ENCODE measurements around the gene HEATR5A.
A peak's percentile ranks its signal among the peaks of the same experiment; 100 is the strongest.

DNA sequence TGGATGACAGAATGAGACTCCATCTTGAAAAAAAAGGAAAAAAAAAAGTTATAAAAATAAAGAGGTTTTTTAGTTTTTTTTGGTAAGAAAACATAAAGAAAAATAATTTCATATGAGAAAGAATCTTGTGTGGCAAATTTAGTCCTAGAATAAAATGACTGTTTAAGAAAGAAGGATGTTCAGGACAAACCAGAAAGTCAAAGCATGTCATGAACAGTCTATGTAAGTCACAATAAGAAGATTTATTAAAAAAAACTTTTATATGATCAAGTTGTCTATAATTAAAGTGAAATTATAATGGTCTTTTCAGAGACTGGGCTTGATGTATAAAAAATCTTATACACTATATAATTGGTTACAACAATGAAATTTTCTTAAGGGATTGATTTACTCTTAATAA, 144.6 kb downstream of the HEATR5A start:
- no peak for TF ChIP-seq POLR2A (IDR thresholded peaks at IDR 0.05; ENCODE audit: low read length)
- no peak for TF ChIP-seq RAD21 (conservative IDR thresholded peaks at IDR 0.05 in 1 of 2, IDR thresholded peaks at IDR 0.05 in 1 of 2)
- TF ChIP-seq FOSL2 (IDR thresholded peaks at IDR 0.05), result no peak
- no peak for TF ChIP-seq FOSL2 (CRISPR knock-in tag; IDR thresholded peaks at IDR 0.05)
- TF ChIP-seq, protein P1, sequence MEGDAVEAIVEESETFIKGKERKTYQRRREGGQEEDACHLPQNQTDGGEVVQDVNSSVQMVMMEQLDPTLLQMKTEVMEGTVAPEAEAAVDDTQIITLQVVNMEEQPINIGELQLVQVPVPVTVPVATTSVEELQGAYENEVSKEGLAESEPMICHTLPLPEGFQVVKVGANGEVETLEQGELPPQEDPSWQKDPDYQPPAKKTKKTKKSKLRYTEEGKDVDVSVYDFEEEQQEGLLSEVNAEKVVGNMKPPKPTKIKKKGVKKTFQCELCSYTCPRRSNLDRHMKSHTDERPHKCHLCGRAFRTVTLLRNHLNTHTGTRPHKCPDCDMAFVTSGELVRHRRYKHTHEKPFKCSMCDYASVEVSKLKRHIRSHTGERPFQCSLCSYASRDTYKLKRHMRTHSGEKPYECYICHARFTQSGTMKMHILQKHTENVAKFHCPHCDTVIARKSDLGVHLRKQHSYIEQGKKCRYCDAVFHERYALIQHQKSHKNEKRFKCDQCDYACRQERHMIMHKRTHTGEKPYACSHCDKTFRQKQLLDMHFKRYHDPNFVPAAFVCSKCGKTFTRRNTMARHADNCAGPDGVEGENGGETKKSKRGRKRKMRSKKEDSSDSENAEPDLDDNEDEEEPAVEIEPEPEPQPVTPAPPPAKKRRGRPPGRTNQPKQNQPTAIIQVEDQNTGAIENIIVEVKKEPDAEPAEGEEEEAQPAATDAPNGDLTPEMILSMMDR (IDR thresholded peaks at IDR 0.05), result no peak
- TF ChIP-seq MYC (IDR thresholded peaks at IDR 0.05; ENCODE audit: borderline replicate concordance, low read length), result no peak
- TF ChIP-seq JUN (IDR thresholded peaks at IDR 0.05), result no peak
- no peak for TF ChIP-seq CHD4 (IDR thresholded peaks at IDR 0.05; ENCODE audit: borderline replicate concordance)
- no peak for TF ChIP-seq ZC3H11A (IDR thresholded peaks at IDR 0.05)
- no peak for TF ChIP-seq EP300 (IDR thresholded peaks at IDR 0.05)
- TF ChIP-seq, protein P2, sequence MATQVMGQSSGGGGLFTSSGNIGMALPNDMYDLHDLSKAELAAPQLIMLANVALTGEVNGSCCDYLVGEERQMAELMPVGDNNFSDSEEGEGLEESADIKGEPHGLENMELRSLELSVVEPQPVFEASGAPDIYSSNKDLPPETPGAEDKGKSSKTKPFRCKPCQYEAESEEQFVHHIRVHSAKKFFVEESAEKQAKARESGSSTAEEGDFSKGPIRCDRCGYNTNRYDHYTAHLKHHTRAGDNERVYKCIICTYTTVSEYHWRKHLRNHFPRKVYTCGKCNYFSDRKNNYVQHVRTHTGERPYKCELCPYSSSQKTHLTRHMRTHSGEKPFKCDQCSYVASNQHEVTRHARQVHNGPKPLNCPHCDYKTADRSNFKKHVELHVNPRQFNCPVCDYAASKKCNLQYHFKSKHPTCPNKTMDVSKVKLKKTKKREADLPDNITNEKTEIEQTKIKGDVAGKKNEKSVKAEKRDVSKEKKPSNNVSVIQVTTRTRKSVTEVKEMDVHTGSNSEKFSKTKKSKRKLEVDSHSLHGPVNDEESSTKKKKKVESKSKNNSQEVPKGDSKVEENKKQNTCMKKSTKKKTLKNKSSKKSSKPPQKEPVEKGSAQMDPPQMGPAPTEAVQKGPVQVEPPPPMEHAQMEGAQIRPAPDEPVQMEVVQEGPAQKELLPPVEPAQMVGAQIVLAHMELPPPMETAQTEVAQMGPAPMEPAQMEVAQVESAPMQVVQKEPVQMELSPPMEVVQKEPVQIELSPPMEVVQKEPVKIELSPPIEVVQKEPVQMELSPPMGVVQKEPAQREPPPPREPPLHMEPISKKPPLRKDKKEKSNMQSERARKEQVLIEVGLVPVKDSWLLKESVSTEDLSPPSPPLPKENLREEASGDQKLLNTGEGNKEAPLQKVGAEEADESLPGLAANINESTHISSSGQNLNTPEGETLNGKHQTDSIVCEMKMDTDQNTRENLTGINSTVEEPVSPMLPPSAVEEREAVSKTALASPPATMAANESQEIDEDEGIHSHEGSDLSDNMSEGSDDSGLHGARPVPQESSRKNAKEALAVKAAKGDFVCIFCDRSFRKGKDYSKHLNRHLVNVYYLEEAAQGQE (IDR thresholded peaks at IDR 0.05), result no peak
- TF ChIP-seq, protein P3, sequence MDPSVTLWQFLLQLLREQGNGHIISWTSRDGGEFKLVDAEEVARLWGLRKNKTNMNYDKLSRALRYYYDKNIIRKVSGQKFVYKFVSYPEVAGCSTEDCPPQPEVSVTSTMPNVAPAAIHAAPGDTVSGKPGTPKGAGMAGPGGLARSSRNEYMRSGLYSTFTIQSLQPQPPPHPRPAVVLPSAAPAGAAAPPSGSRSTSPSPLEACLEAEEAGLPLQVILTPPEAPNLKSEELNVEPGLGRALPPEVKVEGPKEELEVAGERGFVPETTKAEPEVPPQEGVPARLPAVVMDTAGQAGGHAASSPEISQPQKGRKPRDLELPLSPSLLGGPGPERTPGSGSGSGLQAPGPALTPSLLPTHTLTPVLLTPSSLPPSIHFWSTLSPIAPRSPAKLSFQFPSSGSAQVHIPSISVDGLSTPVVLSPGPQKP (IDR thresholded peaks at IDR 0.05; ENCODE audit: low read depth, low read length), result no peak
- TF ChIP-seq, protein P4, sequence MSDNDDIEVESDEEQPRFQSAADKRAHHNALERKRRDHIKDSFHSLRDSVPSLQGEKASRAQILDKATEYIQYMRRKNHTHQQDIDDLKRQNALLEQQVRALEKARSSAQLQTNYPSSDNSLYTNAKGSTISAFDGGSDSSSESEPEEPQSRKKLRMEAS (IDR thresholded peaks at IDR 0.05), result no peak
- peak; percentile 90 for TF ChIP-seq ZFP36 (IDR thresholded peaks at IDR 0.05; ENCODE audit: borderline replicate concordance, partially characterized antibody)
